ENCODE results near the gene WBP4. TPM values are rescaled to one million over a fixed set of nuclear protein-coding genes. Genes with fewer than 3 reads are reported as not detected.

WBP4 gene
- total and polyA plus RNA-seq, 9 of the 15 experiments (the other 6 are each of a cell fraction or from before 2014, with no cell fraction given), result 5.5 to 12.2 (median 7.9) TPM

DNA sequence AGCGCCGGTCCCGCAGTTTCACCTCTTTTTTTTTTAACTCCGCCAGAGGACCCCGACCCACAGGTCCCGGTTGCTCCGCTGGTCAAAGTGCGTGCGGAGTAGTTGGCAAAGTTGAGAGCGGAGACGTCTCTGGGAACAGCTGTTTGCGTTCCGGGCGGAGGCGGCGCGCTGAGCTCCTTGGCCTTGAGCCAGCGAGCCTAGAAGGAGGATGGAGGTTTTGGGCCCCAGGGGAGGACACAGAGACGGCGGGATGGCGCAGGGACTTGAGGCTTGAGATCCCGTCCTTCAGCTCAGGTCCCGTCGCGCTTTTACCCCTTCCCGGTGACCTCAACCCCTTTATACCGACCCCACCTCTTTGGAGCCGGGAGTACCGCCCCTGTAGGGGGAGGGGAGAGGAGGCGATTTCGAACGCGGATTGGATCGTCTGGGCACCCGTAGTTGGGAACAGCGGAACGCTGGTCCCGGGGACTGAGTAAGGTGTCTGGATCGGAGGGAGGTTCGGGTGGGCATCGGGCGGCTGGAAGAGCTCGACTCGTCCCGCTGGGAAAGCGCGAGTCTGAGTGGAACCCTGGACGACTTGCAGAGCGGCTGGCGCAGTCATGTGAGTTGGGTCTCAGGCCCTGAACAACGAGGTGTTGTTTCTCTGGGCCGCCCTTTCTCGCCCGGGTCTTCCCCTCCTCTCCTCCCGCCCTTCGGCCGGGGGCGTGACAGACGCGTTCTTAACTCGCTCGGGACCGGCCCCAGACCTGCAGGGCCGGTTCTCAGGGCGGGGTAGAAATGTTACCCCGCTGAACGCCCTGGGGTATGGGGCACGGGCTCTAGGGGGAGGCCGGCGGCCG, at the start of gene WBP4 (continued):
- TF ChIP-seq, protein P1, sequence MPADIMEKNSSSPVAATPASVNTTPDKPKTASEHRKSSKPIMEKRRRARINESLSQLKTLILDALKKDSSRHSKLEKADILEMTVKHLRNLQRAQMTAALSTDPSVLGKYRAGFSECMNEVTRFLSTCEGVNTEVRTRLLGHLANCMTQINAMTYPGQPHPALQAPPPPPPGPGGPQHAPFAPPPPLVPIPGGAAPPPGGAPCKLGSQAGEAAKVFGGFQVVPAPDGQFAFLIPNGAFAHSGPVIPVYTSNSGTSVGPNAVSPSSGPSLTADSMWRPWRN (IDR thresholded peaks at IDR 0.05; ENCODE audit: low read depth), result no peak
- TF ChIP-seq KDM5B (IDR thresholded peaks at IDR 0.05; ENCODE audit: insufficient replicate concordance, low read depth, low read length), result peak; percentile 71
- no peak for TF ChIP-seq SRF (CRISPR knock-in tag; IDR thresholded peaks at IDR 0.05)
- no peak for TF ChIP-seq PYGO2 (tag; IDR thresholded peaks at IDR 0.05)
- TF ChIP-seq, protein P2, sequence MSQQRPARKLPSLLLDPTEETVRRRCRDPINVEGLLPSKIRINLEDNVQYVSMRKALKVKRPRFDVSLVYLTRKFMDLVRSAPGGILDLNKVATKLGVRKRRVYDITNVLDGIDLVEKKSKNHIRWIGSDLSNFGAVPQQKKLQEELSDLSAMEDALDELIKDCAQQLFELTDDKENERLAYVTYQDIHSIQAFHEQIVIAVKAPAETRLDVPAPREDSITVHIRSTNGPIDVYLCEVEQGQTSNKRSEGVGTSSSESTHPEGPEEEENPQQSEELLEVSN (IDR thresholded peaks at IDR 0.05; ENCODE audit: borderline replicate concordance in 1 of 2, extremely low read depth in 1 of 2, insufficient read depth in 1 of 2, insufficient read length in 1 of 2, low read depth in 1 of 2, low read length in 1 of 2, poor library complexity in 1 of 2, severe bottlenecking in 1 of 2), result peak in 1 of 2 experiments; percentile 29
- 0 out of 2 replicates have a peak, but pooled peaks have one; percentile 15 for TF ChIP-seq BCOR (IDR thresholded peaks at IDR 0.05)
- TF ChIP-seq PTBP1 (IDR thresholded peaks at IDR 0.05; ENCODE audit: low read depth, low read length), result no peak
- TF ChIP-seq FOXK2 (conservative IDR thresholded peaks at IDR 0.05 in 1 of 2, IDR thresholded peaks at IDR 0.05 in 1 of 2; ENCODE audit: low read depth in 2 of 2), result peak; percentile 66 to 73
- TF ChIP-seq SAP30 (IDR thresholded peaks at IDR 0.05; ENCODE audit: borderline replicate concordance, insufficient read depth, low read depth, low read length, poor library complexity, severe bottlenecking), result peak; percentile 64
- TF ChIP-seq, protein P3, sequence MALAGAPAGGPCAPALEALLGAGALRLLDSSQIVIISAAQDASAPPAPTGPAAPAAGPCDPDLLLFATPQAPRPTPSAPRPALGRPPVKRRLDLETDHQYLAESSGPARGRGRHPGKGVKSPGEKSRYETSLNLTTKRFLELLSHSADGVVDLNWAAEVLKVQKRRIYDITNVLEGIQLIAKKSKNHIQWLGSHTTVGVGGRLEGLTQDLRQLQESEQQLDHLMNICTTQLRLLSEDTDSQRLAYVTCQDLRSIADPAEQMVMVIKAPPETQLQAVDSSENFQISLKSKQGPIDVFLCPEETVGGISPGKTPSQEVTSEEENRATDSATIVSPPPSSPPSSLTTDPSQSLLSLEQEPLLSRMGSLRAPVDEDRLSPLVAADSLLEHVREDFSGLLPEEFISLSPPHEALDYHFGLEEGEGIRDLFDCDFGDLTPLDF (CRISPR knock-in tag; IDR thresholded peaks at IDR 0.05), result no peak
- 0 out of 2 replicates have a peak, but pooled peaks have one; percentile 19 for TF ChIP-seq ZNF384 (IDR thresholded peaks at IDR 0.05; ENCODE audit: low read depth, low read length)
- no peak for TF ChIP-seq CEBPB (tag; IDR thresholded peaks at IDR 0.05)
- TF ChIP-seq SMAD1 (IDR thresholded peaks at IDR 0.05; ENCODE audit: low read depth, low read length, partially characterized antibody), result peak; percentile 42
- TF ChIP-seq, protein P4, sequence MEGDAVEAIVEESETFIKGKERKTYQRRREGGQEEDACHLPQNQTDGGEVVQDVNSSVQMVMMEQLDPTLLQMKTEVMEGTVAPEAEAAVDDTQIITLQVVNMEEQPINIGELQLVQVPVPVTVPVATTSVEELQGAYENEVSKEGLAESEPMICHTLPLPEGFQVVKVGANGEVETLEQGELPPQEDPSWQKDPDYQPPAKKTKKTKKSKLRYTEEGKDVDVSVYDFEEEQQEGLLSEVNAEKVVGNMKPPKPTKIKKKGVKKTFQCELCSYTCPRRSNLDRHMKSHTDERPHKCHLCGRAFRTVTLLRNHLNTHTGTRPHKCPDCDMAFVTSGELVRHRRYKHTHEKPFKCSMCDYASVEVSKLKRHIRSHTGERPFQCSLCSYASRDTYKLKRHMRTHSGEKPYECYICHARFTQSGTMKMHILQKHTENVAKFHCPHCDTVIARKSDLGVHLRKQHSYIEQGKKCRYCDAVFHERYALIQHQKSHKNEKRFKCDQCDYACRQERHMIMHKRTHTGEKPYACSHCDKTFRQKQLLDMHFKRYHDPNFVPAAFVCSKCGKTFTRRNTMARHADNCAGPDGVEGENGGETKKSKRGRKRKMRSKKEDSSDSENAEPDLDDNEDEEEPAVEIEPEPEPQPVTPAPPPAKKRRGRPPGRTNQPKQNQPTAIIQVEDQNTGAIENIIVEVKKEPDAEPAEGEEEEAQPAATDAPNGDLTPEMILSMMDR (IDR thresholded peaks at IDR 0.05 in 2 of 3, conservative IDR thresholded peaks at IDR 0.05 in 1 of 3; ENCODE audit: insufficient read depth in 2 of 3, low read depth in 1 of 3, low read length in 3 of 3), result peak; percentile 0 to 21 (median 12); a peak in 1 of 6 replicates

All from K562 (cell line).